IMR-90 (cell line): ENCODE results near the gene SFPQ. TPM values are rescaled to one million over a fixed set of nuclear protein-coding genes. Genes with fewer than 3 reads are reported as not detected.

Source experiments
- ATAC-seq: fragments of 200-7000 bp; cut with Tn5 transposase; 2 replicates; pipeline ENCODE4 v1.9.1; 2020; ENCODE audit warnings: low read depth, mild to moderate bottlenecking, moderate library complexity
- BruUV-seq: library from RNA; stranded (reverse); fragments of 400-500 nt; replicated peaks from 2 replicates; lab custom pipeline; 2021; lab: Mats Ljungman, UMichigan
- CTCF ChIA-PET: fragments of 300-600 bp; formaldehyde crosslinking; extraction: SDS; loops from one replicate; lab custom pipeline; 2021; ENCODE audit warnings: antibody characterized with exemption; lab: Yijun Ruan, JAX
- POLR2A ChIA-PET: fragments of 300-600 bp; sonication (Branson Sonifier 250); formaldehyde crosslinking; loops from one replicate; lab custom pipeline; 2022; ENCODE audit warnings: antibody characterized with exemption; ENCODE audit not compliant: unreplicated experiment; lab: Charles Lee
- DNase-seq: peaks from one replicate; pipeline ENCODE4 v3.0.0; 2013
- H2AFZ ChIP-seq: replicated peaks from 2 replicates; pipeline ENCODE3; 2013; ENCODE audit warnings: low read length, mild to moderate bottlenecking; ENCODE audit not compliant: poor library complexity
- H2AK5ac ChIP-seq: 2 replicates; pipeline ENCODE4 v1.6.1; 2013; ENCODE audit warnings: low read depth, low read length, inconsistent platforms
- H2AK9ac ChIP-seq: replicated peaks from 2 replicates; pipeline ENCODE3; 2013; ENCODE audit warnings: mild to moderate bottlenecking, low read depth, low read length, moderate library complexity; ENCODE audit not compliant: poor library complexity
- H2BK120ac ChIP-seq: 2 replicates; pipeline ENCODE4 v1.6.1; 2013; ENCODE audit warnings: low read depth, low read length, inconsistent platforms
- H2BK15ac ChIP-seq: 3 replicates; pipeline ENCODE4 v1.6.1; 2013; ENCODE audit warnings: low read depth, low read length, inconsistent platforms
- H2BK20ac ChIP-seq: 2 replicates; pipeline ENCODE4 v1.6.1; 2013; ENCODE audit warnings: low read depth, mild to moderate bottlenecking, inconsistent platforms, low read length, moderate library complexity
- H2BK5ac ChIP-seq: 2 replicates; pipeline ENCODE4 v1.6.1; 2013; ENCODE audit warnings: mild to moderate bottlenecking, low read depth, low read length, inconsistent platforms; ENCODE audit not compliant: poor library complexity, severe bottlenecking
- H3K14ac ChIP-seq: replicated peaks from 2 replicates; pipeline ENCODE4 v1.6.1; 2013; ENCODE audit warnings: low read depth, low read length, inconsistent platforms
- H3K18ac ChIP-seq: 2 replicates; pipeline ENCODE4 v1.6.1; 2013; ENCODE audit warnings: low read depth, low read length, control low read depth
- H3K23ac ChIP-seq: 2 replicates; pipeline ENCODE4 v1.6.1; 2013; ENCODE audit warnings: low read depth, low read length, inconsistent platforms
- H3K27ac ChIP-seq: 2 replicates; pipeline ENCODE4 v1.5.1; 2013; ENCODE audit warnings: mild to moderate bottlenecking, control low read depth, low read length; ENCODE audit not compliant: insufficient read depth
- H3K27me3 ChIP-seq: 2 replicates; pipeline ENCODE4 v1.6.1; 2013; ENCODE audit warnings: low read length; ENCODE audit not compliant: control insufficient read depth, insufficient read depth
- H3K36me3 ChIP-seq: 2 replicates; pipeline ENCODE4 v1.6.1; 2013; ENCODE audit warnings: low read length, mixed read lengths; ENCODE audit not compliant: control insufficient read depth, insufficient read depth
- H3K4ac ChIP-seq: 2 replicates; pipeline ENCODE4 v1.6.1; 2013; ENCODE audit warnings: low read depth, low read length, inconsistent platforms
- H3K4me1 ChIP-seq: 2 replicates; pipeline ENCODE4 v1.6.1; 2013; ENCODE audit warnings: low read length, mixed read lengths; ENCODE audit not compliant: control insufficient read depth, insufficient read depth
- H3K4me2 ChIP-seq: 2 replicates; pipeline ENCODE4 v1.6.1; 2013; ENCODE audit warnings: low read depth, mild to moderate bottlenecking, control low read depth, low read length, moderate library complexity
- H3K4me3 ChIP-seq: 2 replicates; pipeline ENCODE4 v1.5.1; 2013; ENCODE audit warnings: low read depth, mild to moderate bottlenecking, control low read depth, low read length, moderate library complexity; ENCODE audit not compliant: insufficient read depth
- H3K56ac ChIP-seq: 2 replicates; pipeline ENCODE4 v1.6.1; 2013; ENCODE audit warnings: low read length, inconsistent platforms; ENCODE audit not compliant: insufficient read depth; ENCODE audit errors: extremely low read depth
- H3K79me1 ChIP-seq, 2 experiments: 2 replicates each; pipeline ENCODE4 v1.6.1; 2013; ENCODE audit warnings: low read length in 2 of 2, inconsistent platforms in 1 of 2, low read depth in 1 of 2
- H3K9ac ChIP-seq: 2 replicates; pipeline ENCODE4 v1.6.1; 2013; ENCODE audit warnings: low read depth, low read length, control low read depth
- H3K9me1 ChIP-seq: 2 replicates; pipeline ENCODE4 v1.6.1; 2013; ENCODE audit warnings: low read length, inconsistent platforms; ENCODE audit not compliant: insufficient read depth
- H3K9me3 ChIP-seq: 2 replicates; pipeline ENCODE4 v1.6.1; 2013; ENCODE audit warnings: low read length; ENCODE audit not compliant: control insufficient read depth, insufficient read depth
- H4K20me1 ChIP-seq: 2 replicates; pipeline ENCODE4 v1.6.1; 2013; ENCODE audit warnings: low read length, inconsistent platforms; ENCODE audit not compliant: insufficient read depth
- H4K5ac ChIP-seq: 2 replicates; pipeline ENCODE4 v1.6.1; 2013; ENCODE audit warnings: mild to moderate bottlenecking, low read depth, low read length, control low read depth
- H4K8ac ChIP-seq, 2 experiments: 2 replicates each; pipeline ENCODE4 v1.6.1; 2013; ENCODE audit warnings: low read depth in 2 of 2, low read length in 2 of 2, control low read depth in 1 of 2, inconsistent platforms in 1 of 2
- H4K91ac ChIP-seq: 2 replicates; pipeline ENCODE4 v1.6.1; 2013; ENCODE audit warnings: low read depth, low read length, inconsistent platforms; ENCODE audit not compliant: insufficient read depth
- BHLHE40 ChIP-seq: fragments of 150-350 bp; IDR thresholded peaks from 2 replicates; pipeline ENCODE4 v1.6.1; 2016; ENCODE audit warnings: mild to moderate bottlenecking, low read depth, low read length
- CEBPB ChIP-seq: IDR thresholded peaks from 2 replicates; pipeline ENCODE4 v1.6.1; 2012; ENCODE audit warnings: low read depth, low read length, improper control_type of control experiment
- ELK1 ChIP-seq: fragments of 150-350 bp; IDR thresholded peaks from 2 replicates; pipeline ENCODE4 v1.6.1; 2016; ENCODE audit warnings: low read depth, mild to moderate bottlenecking, low read length, moderate library complexity, borderline replicate concordance
- FOS ChIP-seq: fragments of 150-350 bp; IDR thresholded peaks from 2 replicates; pipeline ENCODE4 v1.6.1; 2016; ENCODE audit warnings: low read depth, low read length
- MAZ ChIP-seq: IDR thresholded peaks from 2 replicates; pipeline ENCODE4 v1.6.1; 2012; ENCODE audit warnings: low read depth, mild to moderate bottlenecking, low read length, improper control_type of control experiment, moderate library complexity, borderline replicate concordance
- MXI1 ChIP-seq: IDR thresholded peaks from 2 replicates; pipeline ENCODE4 v1.6.1; 2012; ENCODE audit warnings: low read depth, mild to moderate bottlenecking, low read length, moderate library complexity, borderline replicate concordance
- NFE2L2 ChIP-seq: fragments of 150-350 bp; IDR thresholded peaks from 2 replicates; pipeline ENCODE4 v1.6.1; 2016; ENCODE audit warnings: low read depth, mild to moderate bottlenecking, low read length
- POLR2A ChIP-seq: IDR thresholded peaks from 2 replicates; pipeline ENCODE4 v1.6.1; 2012; ENCODE audit warnings: mild to moderate bottlenecking, low read depth, low read length
- RAD21 ChIP-seq: IDR thresholded peaks from 2 replicates; pipeline ENCODE4 v1.6.1; 2012; ENCODE audit warnings: low read length, improper control_type of control experiment
- RCOR1 ChIP-seq: IDR thresholded peaks from 2 replicates; pipeline ENCODE4 v1.6.1; 2012; ENCODE audit warnings: mild to moderate bottlenecking, low read length, improper control_type of control experiment; ENCODE audit not compliant: insufficient replicate concordance
- SMC3 ChIP-seq: fragments of 150-350 bp; IDR thresholded peaks from 2 replicates; pipeline ENCODE4 v1.6.1; 2016; ENCODE audit warnings: low read depth, mild to moderate bottlenecking, antibody characterized with exemption, low read length, moderate library complexity
- USF2 ChIP-seq: fragments of 150-350 bp; IDR thresholded peaks from 2 replicates; pipeline ENCODE4 v1.6.1; 2017; ENCODE audit warnings: mild to moderate bottlenecking, antibody characterized with exemption, low read length, low read depth
- whole genome bisulfite sequencing, 2 experiments: methylation state at CpG; one replicate each; pipeline versions ENCODE4 v1.1.5 to v1.1.7; 2013; ENCODE audit warnings: missing lambda C conversion rate in 2 of 2; ENCODE audit not compliant: insufficient read length in 1 of 2; ENCODE audit errors: extremely low coverage in 2 of 2; 5-methylcytosine and 5-hydroxymethylcytosine counted together
- dilution Hi-C: fragments of 300-500 bp; cut with HindIII; formaldehyde crosslinking; loops from one replicate; pipeline ENCODE4 v1.14.3; 2018; ENCODE audit warnings: low sequenced_read_pairs; ENCODE audit not compliant: unreplicated experiment
- in situ Hi-C: fragments of 300-500 bp; cut with MboI; formaldehyde crosslinking; loops from 3 replicates; pipeline ENCODE4 v1.14.3; 2019; ENCODE audit warnings: low sequenced_read_pairs, inconsistent platforms, mixed read lengths
- intact Hi-C: fragments of 100-400 bp; cut with micrococcal nuclease; formaldehyde crosslinking; loops from 2 replicates; pipeline ENCODE4 v1.10.0; 2022
- polyA plus RNA-seq, 3 experiments: library from polyadenylated mRNA; depleted of rRNA; stranded (reverse); fragments of >200 nt; gene quantifications; 2 replicates each; pipeline ENCODE4 v1.2.3, GENCODE V29; 2012; ENCODE audit warnings: low replicate concordance in 1 of 3
- total RNA-seq: library from RNA; depleted of rRNA; stranded (reverse); fragments of >200 nt; gene quantifications from 2 replicates; pipeline ENCODE4 v1.2.3, GENCODE V29; 2012

SFPQ gene
- total and polyA plus RNA-seq, 2 of the 4 experiments (the other 2 are of a cell fraction) = 53.9 to 121 TPM

DNA sequence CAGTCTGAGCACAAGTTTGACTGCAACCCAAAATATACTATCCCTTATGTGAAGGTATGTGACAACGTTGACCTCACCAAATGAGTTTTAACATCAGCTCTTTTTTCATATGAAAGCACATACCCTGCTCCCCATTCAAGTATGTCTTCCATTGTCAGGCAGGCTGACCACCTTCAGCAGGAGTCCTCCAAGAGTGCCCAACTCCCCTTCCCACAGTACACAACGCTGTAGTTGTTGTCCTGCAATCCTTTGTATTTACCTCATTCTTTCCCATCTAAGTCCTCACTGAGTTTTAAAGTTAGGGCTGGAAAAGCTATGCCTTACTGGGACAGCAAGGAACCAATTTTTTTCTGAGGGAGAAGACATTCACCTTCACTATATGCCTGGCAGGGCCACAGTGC, 14.7 kb downstream of the SFPQ start:
- in situ Hi-C loops (no loop called here), dilution Hi-C loops (no loop called here), intact Hi-C loops (loop anchor here (5.0 to 10.0 kb wide), 3 partner anchors 146 to 391 kb away; partner anchors contain the start of genes TMEM35B and ZMYM6)
- Histone ChIP-seq H4K5ac (no peak overlapping the region), H4K8ac (no peak overlapping the region), H3K9ac (no peak overlapping the region), H2AK9ac (no peak overlapping the region), H2AFZ (no peak overlapping the region), H3K18ac (no peak overlapping the region), H4K20me1 (peaks cover 77% of the 10 kb centered on the region), H3K4me2 (no peak overlapping the region), H2BK120ac (no peak overlapping the region), H3K23ac (no peak overlapping the region), H3K9me1 (peaks cover 6% of the 10 kb centered on the region; the same call in 1 of the 2 replicates), H3K4me3 (no peak overlapping the region), H3K4me1 (no peaks in the 10 kb centered on the region), H4K91ac (no peak overlapping the region), H3K79me1 (peaks cover 29 to 35% of the 10 kb centered on the region in 2 experiments), H2BK20ac (no peak overlapping the region), H3K14ac (no peak overlapping the region), H3K36me3 (peaks cover 67% of the 10 kb centered on the region), H3K4ac (no peak overlapping the region), H3K9me3 (no peaks in the 10 kb centered on the region), H3K27ac (no peak overlapping the region), H2BK15ac (no peak overlapping the region), H3K27me3 (no peaks in the 10 kb centered on the region), H2AK5ac (no peak overlapping the region), H2BK5ac (no peak overlapping the region), H3K56ac (no peak overlapping the region)
- ChIA-PET POLR2A (no interaction called here), CTCF (interaction anchor here (1.1 kb wide), 1 partner anchor 13 kb away, joined by 3 read pairs; no protein-coding TSS in a partner anchor)
- BruUV-seq = no TSS peak
- DNase-seq (no peak), ATAC-seq (no peak)
- TF ChIP-seq USF2 (no peak), RAD21 (no peak), RCOR1 (no peak), NFE2L2 (no peak), ELK1 (no peak), BHLHE40 (no peak), MXI1 (no peak), MAZ (no peak), CEBPB (no peak), FOS (no peak), POLR2A (no peak), SMC3 (no peak)
- WGBS, 2 experiments = no CpG with 5 or more reads among the region's 2 CpGs
